Frontal cortex (tissue), 4 donors: ENCODE measurements around the gene SCN2A. TPM values are rescaled to one million over a fixed set of nuclear protein-coding genes. Genes with fewer than 3 reads are reported as not detected.
A peak's percentile ranks its signal among the peaks of the same experiment; 100 is the strongest.
"Not testable (repeated sequence)": the region's sequence is repeated elsewhere in the genome, so short reads cannot be mapped to it uniquely, and the experiment has no call there.

Experiments used
- DNase-seq, 2 donors: peaks; one replicate each; pipeline ENCODE4 v3.0.0; 2012; ENCODE audit warnings: low spot score in 2 of 2
- FAIRE-seq: peaks from 2 replicates; lab custom pipeline; 2012; peaks lifted over from hg19 to GRCh38; lab: Jason Lieb, UNC
- total RNA-seq: library from RNA; depleted of rRNA; stranded (reverse); fragments of >200 nt; gene quantifications from one replicate; pipeline ENCODE4 v1.2.3, GENCODE V29; 2014
- donor health status: control.
- donor health status: control.
- donor health status: control.

SCN2A gene
- total RNA-seq, 1 donor from 2014 or later = 160 TPM

DNA sequence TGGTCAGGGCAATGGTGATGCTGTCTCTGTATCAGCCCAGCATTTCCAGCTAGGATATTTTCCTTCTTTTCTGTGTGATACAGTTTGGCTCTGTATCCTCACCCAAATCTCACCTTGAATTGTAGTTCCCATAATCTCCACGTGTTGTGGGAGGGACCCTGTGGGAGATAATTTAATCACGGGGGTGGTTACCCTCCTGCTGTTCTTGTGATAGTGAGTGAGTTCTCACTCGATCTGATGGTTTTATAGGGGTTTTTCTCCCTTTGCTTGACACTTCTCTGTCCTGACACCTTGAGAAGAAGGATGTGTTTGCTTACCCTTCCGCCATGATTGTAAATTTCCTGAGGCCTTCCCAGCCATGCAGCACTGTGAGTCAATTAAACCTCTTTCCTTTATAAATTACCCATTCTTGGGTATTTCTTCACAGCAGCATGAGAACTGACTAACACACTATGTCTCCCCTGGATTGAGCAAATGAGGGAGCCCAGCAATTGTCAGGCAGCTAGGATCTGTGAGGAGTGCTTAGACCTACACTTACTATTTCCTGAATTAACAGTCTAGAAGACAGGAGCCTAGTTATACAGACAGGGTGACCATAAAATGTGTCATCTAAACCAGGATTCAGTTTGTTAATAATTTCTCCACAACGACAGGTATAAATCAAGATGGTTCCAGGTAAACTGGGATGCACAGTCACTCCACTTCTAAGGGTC is 6.0 kb downstream of the SCN2A start:
- FAIRE-seq = no peak

DNA sequence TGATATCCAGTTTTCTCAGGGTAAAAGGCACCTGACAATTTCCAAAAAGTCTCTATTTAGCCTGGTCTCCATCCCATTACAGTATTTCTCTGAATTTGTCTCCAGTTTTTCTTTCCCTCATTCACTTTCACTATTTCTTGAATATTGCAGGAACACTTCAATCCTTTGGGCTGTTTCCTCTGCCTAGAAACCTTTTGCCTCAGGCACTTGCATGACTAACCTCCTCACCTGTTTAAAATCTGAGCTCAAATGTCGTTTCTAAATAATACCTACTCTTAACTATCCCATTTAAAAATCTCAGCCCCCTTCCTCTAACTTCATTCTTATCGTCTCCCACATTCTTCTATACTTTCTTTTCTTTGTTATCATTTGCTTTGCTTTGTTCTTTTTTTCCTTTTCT is 9.0 kb downstream of the SCN2A start:
- no peak for FAIRE-seq
- DNase-seq = no peak

More for the DNA sequence above, 6.0 kb downstream of the SCN2A start:
- DNase-seq = no peak

DNA sequence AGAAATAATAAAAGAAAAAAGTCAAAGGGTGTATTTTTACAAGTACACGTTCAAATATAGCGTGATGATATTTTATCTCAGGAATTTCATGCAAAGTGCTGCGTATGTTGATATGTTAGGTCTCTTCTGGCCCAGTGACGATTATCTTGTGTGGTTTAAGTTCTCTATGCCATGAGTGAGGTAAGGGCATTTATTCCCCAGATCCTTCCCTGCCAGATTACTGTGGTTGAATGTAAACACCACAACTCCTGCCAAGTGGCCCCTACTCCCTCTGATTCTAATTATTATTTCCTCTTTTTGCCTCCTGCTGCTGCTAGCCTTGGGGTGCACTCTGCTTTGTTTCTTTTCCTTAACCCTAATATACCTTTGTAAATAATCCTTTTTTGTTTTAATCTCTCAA is 12.2 kb downstream of the SCN2A start:
- DNase-seq (no peak), FAIRE-seq (no peak)

DNA sequence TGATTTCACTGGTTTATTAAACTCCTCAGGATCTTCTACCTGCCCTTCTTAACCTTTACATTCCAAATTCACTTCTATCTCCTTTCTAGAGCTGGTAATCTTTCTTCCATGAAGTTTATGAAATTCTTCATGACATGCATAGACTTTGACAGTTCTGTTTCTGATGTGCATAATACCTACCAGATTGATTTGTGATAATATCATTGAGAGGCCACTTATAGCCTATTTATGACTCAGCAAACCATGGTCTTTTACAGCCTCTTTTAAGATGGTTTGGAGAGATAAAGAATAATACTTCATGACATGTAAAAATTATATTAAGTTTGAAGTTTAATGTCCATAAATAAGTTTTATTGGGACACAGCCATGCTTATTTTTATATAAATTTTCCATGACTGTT is 14.0 kb downstream of the SCN2A start:
- FAIRE-seq = no peak
- no peak for DNase-seq

DNA sequence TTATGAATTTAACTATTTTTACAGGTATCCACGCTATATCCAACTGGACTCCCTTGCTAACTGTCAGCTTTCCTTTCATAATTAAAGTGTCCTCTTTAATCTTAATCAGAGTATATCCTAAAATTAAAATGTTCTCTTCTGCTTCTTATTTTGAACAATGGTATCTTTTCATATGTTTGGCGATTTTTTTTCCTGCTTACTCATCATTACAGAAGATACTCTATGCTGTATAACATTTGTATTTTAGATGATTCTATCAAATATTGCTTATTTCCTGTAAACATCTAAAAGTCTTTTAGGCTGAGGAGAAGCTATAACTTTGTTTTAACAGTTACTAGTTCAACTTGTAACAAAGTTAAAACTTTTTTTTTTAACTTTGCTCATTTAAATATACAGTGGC is 17.4 kb downstream of the SCN2A start:
- FAIRE-seq (no peak), DNase-seq (no peak)

DNA sequence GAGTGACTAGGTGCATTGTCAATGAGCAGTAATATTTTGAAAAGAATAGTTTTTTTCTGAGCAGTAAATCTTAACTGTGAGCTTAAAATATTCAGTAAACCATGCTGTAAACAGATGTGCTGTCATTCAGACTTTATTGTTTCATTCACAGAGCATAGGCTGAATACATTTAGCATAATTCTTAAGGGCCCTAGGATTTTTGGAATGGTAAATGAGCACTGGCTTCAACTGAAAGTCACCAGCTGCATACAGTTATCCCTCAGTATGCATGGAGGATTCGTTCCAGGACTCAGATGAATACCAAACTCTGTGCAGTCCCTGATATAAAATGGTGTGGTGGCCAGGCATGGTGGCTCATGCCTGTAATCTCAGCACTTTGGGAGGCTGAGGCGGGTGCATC is 21.1 kb downstream of the SCN2A start:
- DNase-seq, FAIRE-seq: not testable (repeated sequence)

DNA sequence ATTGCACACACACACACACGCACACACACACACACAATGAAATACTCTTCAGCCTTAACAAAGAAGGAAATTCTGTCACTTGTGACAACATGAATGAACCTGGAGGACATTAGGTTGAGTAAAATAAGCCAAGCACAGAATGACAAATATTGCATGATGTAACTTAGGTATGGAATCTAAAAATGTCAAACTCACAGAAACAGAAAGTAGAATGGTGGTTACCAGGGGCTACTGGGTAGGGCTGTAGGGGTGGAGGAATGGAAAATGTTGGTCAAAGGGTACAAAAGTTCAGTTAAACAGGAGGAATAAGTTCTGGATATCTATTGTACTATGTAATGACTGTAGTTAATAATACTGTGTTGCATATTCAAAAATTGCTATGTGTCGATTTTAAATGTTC is 29.5 kb downstream of the SCN2A start:
- FAIRE-seq (no peak), DNase-seq (no peak)

- FAIRE-seq = no peak
- DNase-seq = no peak
Observed at GRCh38 chr2:165273176-165273575, 34.0 kb downstream of the SCN2A start.

DNA sequence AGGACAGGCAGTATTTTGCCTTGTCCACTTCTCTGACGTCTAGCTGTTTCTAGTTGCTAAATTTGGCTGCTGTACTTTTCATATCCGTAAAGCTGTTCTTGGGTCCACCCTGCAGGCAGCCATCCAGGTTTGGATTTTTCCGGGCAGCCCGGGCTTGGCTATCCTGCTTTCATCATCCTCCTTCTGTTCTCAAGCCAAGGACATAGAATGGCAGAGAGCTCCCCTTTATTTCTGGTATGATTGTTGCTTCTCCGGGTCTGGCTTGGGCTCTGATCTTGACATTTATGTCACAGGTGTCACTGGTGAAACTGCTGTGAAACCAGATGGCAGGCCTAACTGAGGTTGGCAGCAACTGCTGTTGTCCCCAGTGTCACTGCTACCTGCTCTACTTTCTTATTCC is 35.5 kb downstream of the SCN2A start:
- no peak for FAIRE-seq
- DNase-seq = peak in 1 of 2 donors; percentile 13

- DNase-seq (no peak), FAIRE-seq (no peak)
Observed at GRCh38 chr2:165275932-165276331, 36.7 kb downstream of the SCN2A start.

DNA sequence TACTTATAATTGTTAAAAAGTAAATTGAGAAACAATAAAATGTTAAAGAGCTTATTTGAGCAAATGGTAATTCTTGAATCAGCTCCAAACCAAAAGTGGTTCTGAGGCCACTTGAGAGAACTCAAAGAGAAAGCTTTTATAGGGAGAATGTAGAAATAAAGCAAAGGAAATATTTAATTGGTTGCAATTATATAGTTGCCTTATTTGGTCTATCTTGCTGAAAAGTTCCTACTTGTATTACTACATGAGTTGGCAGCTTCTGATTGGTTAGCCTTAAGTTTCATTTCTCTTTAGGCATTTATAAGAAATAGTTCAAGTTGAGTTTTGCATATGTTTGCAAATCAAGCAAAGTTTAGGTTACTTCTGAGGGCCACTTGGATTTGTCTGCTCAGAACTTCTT is 38.1 kb downstream of the SCN2A start:
- DNase-seq = no peak

GRCh38 chr2:165277860-165278656 is 38.8 kb downstream of the SCN2A start:
- FAIRE-seq (no peak), DNase-seq (no peak)

More for the DNA sequence above, 38.1 kb downstream of the SCN2A start:
- no peak for FAIRE-seq

- FAIRE-seq (no peak), DNase-seq (no peak)
Observed at GRCh38 chr2:165280356-165280755, 41.1 kb downstream of the SCN2A start.

DNA sequence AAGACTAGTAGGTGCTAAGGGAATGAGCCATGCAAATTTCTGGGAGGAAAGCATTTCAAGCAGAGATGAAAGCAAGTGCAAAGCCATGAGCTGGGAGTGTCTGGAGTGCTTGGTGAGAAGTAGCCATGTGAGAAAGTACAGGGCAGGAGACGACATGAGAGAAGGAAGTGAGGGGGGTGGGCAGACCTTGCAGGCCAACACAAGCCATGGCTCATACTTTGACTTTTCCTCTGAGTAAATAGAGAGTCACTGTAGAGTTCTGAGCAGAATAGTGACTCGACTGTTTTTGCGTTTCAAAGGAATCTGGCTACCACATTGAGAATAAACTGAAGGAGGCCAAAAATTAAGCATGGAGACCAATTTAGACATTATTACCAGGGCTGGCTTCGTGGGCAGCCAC is 42.2 kb downstream of the SCN2A start:
- DNase-seq (no peak), FAIRE-seq (no peak)

- DNase-seq = no peak
- FAIRE-seq = no peak
Observed at GRCh38 chr2:165283342-165283741, 44.1 kb downstream of the SCN2A start.

DNA sequence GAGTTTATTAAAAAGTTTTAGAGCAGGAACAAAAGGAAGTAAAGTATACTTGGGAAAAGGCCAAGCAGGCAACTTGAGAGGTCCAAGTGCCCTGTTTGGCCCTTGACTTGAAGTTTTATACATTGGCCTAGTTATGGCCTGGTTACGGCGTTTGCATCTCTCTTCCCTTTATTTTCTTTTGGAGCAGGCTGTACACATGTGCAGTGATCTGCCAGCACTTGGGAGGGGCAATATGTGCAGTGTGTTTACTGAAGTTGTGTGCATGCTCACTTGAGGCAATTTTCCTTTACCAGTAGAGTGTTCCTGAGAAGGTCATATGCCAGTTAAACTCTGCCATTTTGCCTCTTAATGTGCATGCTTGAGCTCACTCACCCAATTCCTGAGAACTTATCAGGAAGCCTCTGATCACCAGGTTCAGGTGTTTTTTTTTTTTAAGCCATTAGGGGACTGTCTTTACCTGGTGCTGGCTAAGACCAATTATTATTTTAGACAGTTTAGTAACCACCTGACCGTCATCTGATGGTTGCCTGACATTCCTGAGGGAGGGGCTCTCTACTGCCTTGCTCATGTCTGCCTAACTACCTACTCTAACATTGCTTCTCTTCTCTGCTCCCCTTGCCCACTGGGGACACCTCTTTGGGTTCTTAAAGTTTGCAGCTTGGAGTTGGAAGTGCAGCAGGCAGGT is 48.0 kb downstream of the SCN2A start:
- FAIRE-seq (no peak), DNase-seq (no peak)

DNA sequence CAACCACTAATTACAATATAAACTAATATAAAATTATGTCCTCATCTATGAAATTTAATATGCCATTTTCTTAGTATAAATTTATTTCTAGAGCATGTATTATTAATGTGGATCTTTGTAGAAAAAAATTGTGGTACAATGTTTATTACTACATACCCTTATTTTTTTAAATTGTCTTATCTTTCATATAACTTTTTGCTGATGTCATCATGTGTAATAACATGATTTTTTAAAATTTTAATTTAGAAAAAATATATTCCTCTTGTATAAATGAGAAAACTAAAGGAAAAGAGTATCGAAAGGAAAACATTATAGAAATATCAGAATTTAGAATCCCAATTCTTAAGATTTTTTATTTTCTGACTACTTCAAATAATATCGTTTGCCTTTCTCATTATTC is 49.9 kb downstream of the SCN2A start:
- DNase-seq (no peak), FAIRE-seq (peak; percentile 70)

- FAIRE-seq (peak; percentile 98), DNase-seq (peak; percentile 19 to 30)
Observed at GRCh38 chr2:165293440-165294420, 54.5 kb downstream of the SCN2A start.

- no peak for DNase-seq
- FAIRE-seq = no peak
Observed at GRCh38 chr2:165294912-165295311, 55.7 kb downstream of the SCN2A start.

GRCh38 chr2:165295643-165296042 is 56.4 kb downstream of the SCN2A start:
- no peak for FAIRE-seq
- DNase-seq = no peak
